BJ (cell line): Measurements from ENCODE around the gene CTNND2. TPM values are rescaled to one million over a fixed set of nuclear protein-coding genes. Genes with fewer than 3 reads are reported as not detected.

Experiments used
- CTCF ChIA-PET: fragments of 350-600 bp; formaldehyde crosslinking; extraction: SDS; loops from one replicate; lab custom pipeline; 2021; ENCODE audit warnings: antibody characterized with exemption, inconsistent platforms; lab: Yijun Ruan, JAX
- POLR2A ChIA-PET: fragments of 300-600 bp; sonication (Branson Sonifier 250); formaldehyde crosslinking; extraction: SDS; loops from one replicate; lab custom pipeline; 2021; ENCODE audit warnings: antibody characterized with exemption; lab: Charles Lee
- DNase-seq: peaks from one replicate; pipeline ENCODE4 v3.0.0-alpha.2; 2011; ENCODE audit warnings: low read depth
- H3K27me3 ChIP-seq: 2 replicates; pipeline ENCODE4 v1.6.0; 2011; ENCODE audit warnings: low read length; ENCODE audit not compliant: control insufficient read depth, insufficient read depth
- H3K36me3 ChIP-seq: 2 replicates; pipeline ENCODE4 v1.5.1; 2011; ENCODE audit warnings: low read length; ENCODE audit not compliant: control insufficient read depth, insufficient read depth
- H3K4me3 ChIP-seq: 2 replicates; pipeline ENCODE4 v1.5.1; 2011; ENCODE audit warnings: low read depth, mild to moderate bottlenecking, control low read depth, low read length
- CTCF ChIP-seq: IDR thresholded peaks from 2 replicates; pipeline ENCODE4 v1.5.1; 2011; ENCODE audit warnings: low read depth, mild to moderate bottlenecking, control low read depth, inconsistent platforms, low read length, moderate library complexity; ENCODE audit not compliant: insufficient read depth
- polyA plus RNA-seq: library from polyadenylated mRNA; depleted of rRNA; stranded (reverse); fragments of >200 nt; gene quantifications from 2 replicates; pipeline ENCODE4 v1.2.3, GENCODE V29; 2011

The CTNND2 gene
- polyA plus RNA-seq, 1 experiment: not detected

GRCh38 chr5:11878814-11879213 is 25.4 kb downstream of the CTNND2 start:
- no peak for DNase-seq
- Histone ChIP-seq H3K4me3 (no peak overlapping the region), H3K36me3 (no peaks in the 10 kb centered on the region), H3K27me3 (no peaks in the 10 kb centered on the region)
- POLR2A ChIA-PET: no interaction called here
- no peak for TF ChIP-seq CTCF
- CTCF ChIA-PET: interaction anchor here (0.6 kb wide), 1 partner anchor 206 kb away, joined by 3 read pairs; no protein-coding TSS in a partner anchor

- no peak for TF ChIP-seq CTCF
- POLR2A ChIA-PET: no interaction called here
- no peaks in the 10 kb centered on the region for H3K27me3 ChIP-seq
- no peak for DNase-seq
- H3K36me3 ChIP-seq: no peaks in the 10 kb centered on the region
- CTCF ChIA-PET: no interaction called here
- no peak overlapping the region for H3K4me3 ChIP-seq
Measured at GRCh38 chr5:11873587-11873986, 30.7 kb downstream of the CTNND2 start.

- CTCF ChIA-PET: no interaction called here
- POLR2A ChIA-PET: no interaction called here
- no peak for TF ChIP-seq CTCF
- Histone ChIP-seq H3K4me3 (no peak overlapping the region), H3K27me3 (no peaks in the 10 kb centered on the region), H3K36me3 (no peaks in the 10 kb centered on the region)
- DNase-seq: no peak
Measured at GRCh38 chr5:11869203-11869602, 35.0 kb downstream of the CTNND2 start.

- H3K36me3 ChIP-seq: no peaks in the 10 kb centered on the region
- no peaks in the 10 kb centered on the region for H3K27me3 ChIP-seq
- no peak overlapping the region for H3K4me3 ChIP-seq
- no peak for TF ChIP-seq CTCF
- DNase-seq: no peak
- ChIA-PET CTCF (no interaction called here), POLR2A (no interaction called here)
Measured at GRCh38 chr5:11863911-11864310, 40.3 kb downstream of the CTNND2 start.

GRCh38 chr5:11857391-11857790 is 46.9 kb downstream of the CTNND2 start:
- CTCF ChIA-PET: no interaction called here
- no peak overlapping the region for H3K4me3 ChIP-seq
- POLR2A ChIA-PET: no interaction called here
- no peaks in the 10 kb centered on the region for H3K36me3 ChIP-seq
- no peaks in the 10 kb centered on the region for H3K27me3 ChIP-seq
- DNase-seq: no peak
- no peak for TF ChIP-seq CTCF
